Neural crest cell (in vitro differentiated cells): ENCODE data around the gene ARID3C. TPM values are rescaled to one million over a fixed set of nuclear protein-coding genes. Genes with fewer than 3 reads are reported as not detected.

Source experiments
- DNase-seq: peaks from one replicate; pipeline ENCODE4 v3.0.0; 2021; ENCODE audit warnings: low read depth, mixed read lengths, low spot score
- H3K27ac Mint-ChIP-seq: one replicate; pipeline ENCODE4 v1.8.0; 2021; ENCODE audit warnings: mild to moderate bottlenecking, mixed read lengths; ENCODE audit not compliant: unreplicated experiment
- H3K27me3 Mint-ChIP-seq: 2 replicates; pipeline ENCODE4 v1.8.0; 2021; ENCODE audit warnings: low read depth, mild to moderate bottlenecking, mixed read lengths
- H3K36me3 Mint-ChIP-seq: 2 replicates; pipeline ENCODE4 v1.8.0; 2021; ENCODE audit warnings: low read depth, mild to moderate bottlenecking, mixed read lengths
- H3K4me1 Mint-ChIP-seq: 2 replicates; pipeline ENCODE4 v1.8.0; 2021; ENCODE audit warnings: mixed read lengths
- H3K4me3 Mint-ChIP-seq: one replicate; pipeline ENCODE4 v1.8.0; 2021; ENCODE audit warnings: mild to moderate bottlenecking, mixed read lengths
- H3K9me3 Mint-ChIP-seq: 2 replicates; pipeline ENCODE4 v1.8.0; 2021; ENCODE audit warnings: mixed read lengths
- CTCF ChIP-seq: fragments of 200-600 bp; sonication (generic); conservative IDR thresholded peaks from 2 replicates; pipeline ENCODE4 v1.5.0; 2021; ENCODE audit warnings: antibody characterized with exemption, mild to moderate bottlenecking
- total RNA-seq: library from RNA; stranded (reverse); gene quantifications from 2 replicates; pipeline ENCODE4 v1.2.1, GENCODE V29; 2021

The ARID3C gene
- total RNA-seq, 1 donor from 2014 or later = 0.68 TPM

- no peak for TF ChIP-seq CTCF
- peak overlapping the region; percentile 23 for H3K4me3 Mint-ChIP-seq
- H3K27ac Mint-ChIP-seq = no peak overlapping the region
- DNase-seq = no peak
- peaks cover 37% of the 10 kb centered on the region for H3K4me1 Mint-ChIP-seq
- H3K27me3 Mint-ChIP-seq = no peaks in the 10 kb centered on the region
- H3K9me3 Mint-ChIP-seq = no peaks in the 10 kb centered on the region
- no peaks in the 10 kb centered on the region for H3K36me3 Mint-ChIP-seq
These were observed 25.6 kb upstream of the ARID3C start for GRCh38 chr9:34654323-34655051.

GRCh38 chr9:34653151-34654072 lies 24.5 kb upstream of the ARID3C start:
- Mint-ChIP-seq H3K4me1 (peaks cover 41% of the 10 kb centered on the region), H3K27me3 (no peaks in the 10 kb centered on the region), H3K4me3 (peak overlapping the region; percentile 76)

GRCh38 chr9:34652602-34653000 lies 23.7 kb upstream of the ARID3C start:
- Mint-ChIP-seq H3K4me1 (peaks cover 49% of the 10 kb centered on the region), H3K27ac (peak overlapping the region; percentile 98), H3K9me3 (no peaks in the 10 kb centered on the region), H3K27me3 (no peaks in the 10 kb centered on the region), H3K4me3 (peak overlapping the region; percentile 76), H3K36me3 (peaks cover 10% of the 10 kb centered on the region)
- DNase-seq = no peak
- no peak for TF ChIP-seq CTCF

More at GRCh38 chr9:34653151-34654072, 24.5 kb upstream of the ARID3C start:
- H3K9me3 Mint-ChIP-seq = no peaks in the 10 kb centered on the region
- H3K27ac Mint-ChIP-seq = peak overlapping the region; percentile 87
- no peak for DNase-seq
- H3K36me3 Mint-ChIP-seq = peaks cover 6% of the 10 kb centered on the region
- no peak for TF ChIP-seq CTCF

GRCh38 chr9:34651876-34652601 lies 23.2 kb upstream of the ARID3C start, which contains the start of gene IL11RA:
TSS of gene IL11RA (plus strand) at chr9:34652185. CDS start at chr9:34655218, 3,033 bp downstream.
- H3K27me3 Mint-ChIP-seq = no peaks in the 10 kb centered on the region
- DNase-seq = peak; percentile 71
- peaks cover 55% of the 10 kb centered on the region for H3K4me1 Mint-ChIP-seq
- peak within 1 kb of the TSS; percentile 98 for H3K27ac Mint-ChIP-seq
- H3K36me3 Mint-ChIP-seq = peaks cover 10% of the 10 kb centered on the region
- no peaks in the 10 kb centered on the region for H3K9me3 Mint-ChIP-seq
- no peak for TF ChIP-seq CTCF
- H3K4me3 Mint-ChIP-seq = peak within 1 kb of the TSS; percentile 76

GRCh38 chr9:34651321-34651720 lies 22.5 kb upstream of the ARID3C start:
- H3K36me3 Mint-ChIP-seq = peaks cover 10% of the 10 kb centered on the region
- no peak for TF ChIP-seq CTCF
- no peak for DNase-seq
- peaks cover 62% of the 10 kb centered on the region for H3K4me1 Mint-ChIP-seq
- no peak overlapping the region for H3K27ac Mint-ChIP-seq
- no peaks in the 10 kb centered on the region for H3K27me3 Mint-ChIP-seq
- H3K9me3 Mint-ChIP-seq = no peaks in the 10 kb centered on the region
- peak overlapping the region; percentile 76 for H3K4me3 Mint-ChIP-seq
